ENCODE results near the gene ITCH. TPM values are rescaled to one million over a fixed set of nuclear protein-coding genes. Genes with fewer than 3 reads are reported as not detected.
A peak's percentile ranks its signal among the peaks of the same experiment; 100 is the strongest.

ITCH gene
- total and polyA plus RNA-seq, 4 donors: 9.3 to 68.1 (median 30.4) TPM

DNA sequence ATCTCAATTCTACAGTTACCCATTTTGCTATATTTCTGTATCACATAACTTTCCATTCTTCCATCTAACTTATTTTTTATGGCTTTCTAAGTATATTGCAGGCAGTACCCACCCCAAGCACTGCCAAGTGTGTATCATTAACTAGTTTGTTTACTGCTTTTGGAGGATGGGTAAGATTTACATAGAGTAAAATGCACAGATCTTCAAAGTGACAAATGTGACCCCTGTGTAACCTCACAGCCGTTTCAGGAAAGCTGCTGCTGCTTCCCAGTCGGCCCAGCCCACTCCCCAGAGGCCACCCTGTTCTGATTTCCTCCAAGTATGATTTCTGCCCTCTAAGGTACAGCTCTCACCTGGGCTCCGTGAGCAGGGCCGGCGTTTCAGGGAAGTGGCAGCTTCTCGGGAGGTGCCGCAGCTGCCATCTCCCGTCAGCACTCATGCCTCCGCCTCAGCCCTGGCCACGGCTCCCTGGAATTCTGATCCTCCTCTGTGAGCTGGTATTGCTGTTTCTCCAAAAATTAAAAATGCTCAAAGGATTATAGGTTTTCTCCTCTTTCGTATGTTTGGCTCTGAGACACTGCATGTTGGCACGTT is 180.5 kb downstream of the ITCH start:
- no peaks in the 10 kb centered on the region for H3K9me3 ChIP-seq (ENCODE audit: control insufficient read depth in 4 of 4, insufficient read depth in 3 of 4, low read length in 3 of 4)
- peaks cover 0 to 12% (median 0%) of the 10 kb centered on the region in 5 donors for H3K4me1 ChIP-seq (ENCODE audit: control insufficient read depth in 5 of 5, insufficient read depth in 5 of 5, low read length in 5 of 5)
- H3K36me3 ChIP-seq (ENCODE audit: control insufficient read depth in 4 of 4, insufficient read depth in 4 of 4, low read length in 4 of 4): peaks cover 0 to 26% (median 3%) of the 10 kb centered on the region in 4 donors
- DNase-seq: no peak
- TF ChIP-seq, protein P1, sequence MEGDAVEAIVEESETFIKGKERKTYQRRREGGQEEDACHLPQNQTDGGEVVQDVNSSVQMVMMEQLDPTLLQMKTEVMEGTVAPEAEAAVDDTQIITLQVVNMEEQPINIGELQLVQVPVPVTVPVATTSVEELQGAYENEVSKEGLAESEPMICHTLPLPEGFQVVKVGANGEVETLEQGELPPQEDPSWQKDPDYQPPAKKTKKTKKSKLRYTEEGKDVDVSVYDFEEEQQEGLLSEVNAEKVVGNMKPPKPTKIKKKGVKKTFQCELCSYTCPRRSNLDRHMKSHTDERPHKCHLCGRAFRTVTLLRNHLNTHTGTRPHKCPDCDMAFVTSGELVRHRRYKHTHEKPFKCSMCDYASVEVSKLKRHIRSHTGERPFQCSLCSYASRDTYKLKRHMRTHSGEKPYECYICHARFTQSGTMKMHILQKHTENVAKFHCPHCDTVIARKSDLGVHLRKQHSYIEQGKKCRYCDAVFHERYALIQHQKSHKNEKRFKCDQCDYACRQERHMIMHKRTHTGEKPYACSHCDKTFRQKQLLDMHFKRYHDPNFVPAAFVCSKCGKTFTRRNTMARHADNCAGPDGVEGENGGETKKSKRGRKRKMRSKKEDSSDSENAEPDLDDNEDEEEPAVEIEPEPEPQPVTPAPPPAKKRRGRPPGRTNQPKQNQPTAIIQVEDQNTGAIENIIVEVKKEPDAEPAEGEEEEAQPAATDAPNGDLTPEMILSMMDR (IDR thresholded peaks at IDR 0.05; ENCODE audit: control extremely low read depth, extremely low read depth): no peak
- no peak for ATAC-seq (ENCODE audit: insufficient read depth, low FRiP score)
- WGBS, 2 donors: 78 to 85% methylated on average over 12 of the region's 12 CpGs
- H3K4me3 ChIP-seq: no peak overlapping the region
- no peaks in the 10 kb centered on the region for H3K27me3 ChIP-seq (ENCODE audit: control insufficient read depth in 3 of 3, insufficient read depth in 3 of 3, low read length in 2 of 3)
- H3K9ac ChIP-seq (ENCODE audit: insufficient read depth in 1 of 2, low read length in 2 of 2): no peak overlapping the region
- no peak overlapping the region for H3K27ac ChIP-seq (ENCODE audit: low read depth in 1 of 2, low read length in 1 of 2)

DNA sequence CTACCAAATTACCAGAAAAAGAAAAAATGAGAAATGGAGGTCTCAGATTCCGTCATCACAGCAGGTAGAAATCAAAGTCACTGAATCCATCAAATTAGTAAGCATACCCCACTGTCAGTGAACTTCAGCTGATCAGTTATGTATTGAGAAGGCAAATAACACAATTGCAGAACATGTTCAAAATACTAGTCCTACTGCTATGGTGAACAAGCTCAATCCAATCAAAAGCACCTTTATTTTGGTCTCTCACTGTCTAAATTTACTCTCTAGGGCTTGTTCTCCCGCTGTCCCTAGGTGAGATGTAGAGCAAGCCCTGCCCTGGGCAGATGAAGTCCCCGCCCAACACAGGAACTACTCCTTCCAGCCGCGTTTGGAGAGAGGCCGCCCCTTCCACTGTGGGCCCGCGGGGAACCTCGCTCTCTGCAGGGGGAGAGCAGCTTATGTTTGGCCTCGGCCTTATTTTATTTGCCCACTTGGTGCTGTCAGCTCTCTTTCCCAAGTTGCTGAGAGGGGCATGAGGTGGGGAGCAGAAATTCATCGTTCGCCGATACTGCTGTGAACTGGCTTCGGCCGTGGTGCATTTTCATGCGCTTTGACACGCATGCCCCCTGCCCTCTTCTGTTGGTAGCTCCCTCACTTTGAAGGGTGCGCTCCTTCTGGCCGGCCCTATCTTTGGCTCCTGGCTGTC is 181.2 kb downstream of the ITCH start:
- DNase-seq (peak; percentile 38 to 54 (median 44)), ATAC-seq (ENCODE audit: insufficient read depth, low FRiP score) (no peak)
- 12 to 25% methylated on average over 19 of the region's 19 CpGs for WGBS, 2 donors
- H3K9ac ChIP-seq (ENCODE audit: insufficient read depth in 1 of 2, low read length in 2 of 2): no peak overlapping the region
- H3K27ac ChIP-seq (ENCODE audit: low read depth in 1 of 2, low read length in 1 of 2): no peak overlapping the region
- H3K36me3 ChIP-seq (ENCODE audit: control insufficient read depth in 4 of 4, insufficient read depth in 4 of 4, low read length in 4 of 4): peaks cover 0 to 24% (median 3%) of the 10 kb centered on the region in 4 donors
- TF ChIP-seq, protein P1 (IDR thresholded peaks at IDR 0.05; ENCODE audit: control extremely low read depth, extremely low read depth): no peak
- no peaks in the 10 kb centered on the region for H3K27me3 ChIP-seq (ENCODE audit: control insufficient read depth in 3 of 3, insufficient read depth in 3 of 3, low read length in 2 of 3)
- H3K4me1 ChIP-seq (ENCODE audit: control insufficient read depth in 5 of 5, insufficient read depth in 5 of 5, low read length in 5 of 5): peaks cover 0 to 12% (median 0%) of the 10 kb centered on the region in 5 donors
- H3K9me3 ChIP-seq (ENCODE audit: control insufficient read depth in 4 of 4, insufficient read depth in 3 of 4, low read length in 3 of 4): no peaks in the 10 kb centered on the region
- no peak overlapping the region for H3K4me3 ChIP-seq

DNA sequence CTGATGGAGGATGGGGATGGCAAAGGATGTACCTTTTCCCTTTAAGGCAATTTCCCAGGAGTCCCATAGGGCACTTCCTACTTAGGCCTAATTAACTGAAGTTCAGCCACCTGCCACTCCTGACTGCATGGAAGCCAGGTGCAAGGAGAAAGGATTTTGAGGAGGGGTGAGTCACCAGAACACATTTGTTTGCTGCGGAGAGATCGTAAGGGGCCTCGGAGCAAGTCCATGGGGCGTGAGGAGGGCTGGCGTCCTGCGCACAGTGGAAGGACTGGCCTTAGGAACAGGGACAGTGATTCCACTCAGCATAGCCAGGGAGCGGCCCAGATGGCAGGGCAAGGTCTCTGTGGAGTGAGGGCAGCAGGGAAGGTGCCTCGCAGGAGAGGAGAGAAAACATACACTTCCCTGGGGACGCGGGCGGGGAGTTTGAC is 183.7 kb downstream of the ITCH start:
- ATAC-seq (ENCODE audit: insufficient read depth, low FRiP score) (no peak), DNase-seq (no peak)
- no peaks in the 10 kb centered on the region for H3K27me3 ChIP-seq (ENCODE audit: control insufficient read depth in 3 of 3, insufficient read depth in 3 of 3, low read length in 2 of 3)
- no peak overlapping the region for H3K4me3 ChIP-seq
- peaks cover 0 to 16% (median 2%) of the 10 kb centered on the region in 5 donors for H3K4me1 ChIP-seq (ENCODE audit: control insufficient read depth in 5 of 5, insufficient read depth in 5 of 5, low read length in 5 of 5)
- H3K9ac ChIP-seq (ENCODE audit: insufficient read depth in 1 of 2, low read length in 2 of 2): no peak overlapping the region
- WGBS, 2 donors: 88 to 92% methylated on average over 11 of the region's 11 CpGs
- peaks cover 0 to 8% (median 0%) of the 10 kb centered on the region in 4 donors for H3K36me3 ChIP-seq (ENCODE audit: control insufficient read depth in 4 of 4, insufficient read depth in 4 of 4, low read length in 4 of 4)
- TF ChIP-seq, protein P1 (IDR thresholded peaks at IDR 0.05; ENCODE audit: control extremely low read depth, extremely low read depth): no peak
- H3K27ac ChIP-seq (ENCODE audit: low read depth in 1 of 2, low read length in 1 of 2): no peak overlapping the region
- no peaks in the 10 kb centered on the region for H3K9me3 ChIP-seq (ENCODE audit: control insufficient read depth in 4 of 4, insufficient read depth in 3 of 4, low read length in 3 of 4)
